HepG2 (cell line): ENCODE measurements around the gene ARL16. TPM values are rescaled to one million over a fixed set of nuclear protein-coding genes. Genes with fewer than 3 reads are reported as not detected.

Experiments used
- ARNT2 ChIP-seq: sonication (generic); formaldehyde crosslinking; IDR thresholded peaks from 2 replicates; pipeline ENCODE4 v1.8.0; 2022; ENCODE audit warnings: mild to moderate bottlenecking, low read depth, missing genetic modification reagents, moderate library complexity
- ATF4 ChIP-seq, 2 experiments: fragments of 450-650 bp in 1 of 2; sonication (generic) in 1 of 2; formaldehyde crosslinking; IDR thresholded peaks; 2 replicates each; pipeline versions ENCODE4 v1.5.0 to v1.8.0; 2020 to 2022; ENCODE audit warnings: mild to moderate bottlenecking in 1 of 2, missing genetic modification reagents in 1 of 2
- BHLHE40 ChIP-seq: IDR thresholded peaks from 2 replicates; pipeline ENCODE4 v1.6.1; 2011; ENCODE audit warnings: low read length, improper control_type of control experiment
- CREB3 ChIP-seq: sonication (generic); formaldehyde crosslinking; IDR thresholded peaks from 2 replicates; pipeline ENCODE4 v1.5.0; 2020; ENCODE audit warnings: missing genetic modification reagents
- HNRNPLL ChIP-seq: fragments of 200-400 bp; formaldehyde crosslinking; IDR thresholded peaks from 2 replicates; pipeline ENCODE4 v1.6.1; 2017; ENCODE audit warnings: mild to moderate bottlenecking, low read depth, low read length; ENCODE audit not compliant: poor library complexity, severe bottlenecking
- JUNB ChIP-seq: sonication (generic); formaldehyde crosslinking; IDR thresholded peaks from 2 replicates; pipeline ENCODE4 v1.8.0; 2022; ENCODE audit warnings: missing genetic modification reagents, mild to moderate bottlenecking, borderline replicate concordance
- KDM3A ChIP-seq: IDR thresholded peaks from 2 replicates; pipeline ENCODE4 v1.6.1; 2018; ENCODE audit warnings: low read depth, missing compliant biosample characterization
- KDM4B ChIP-seq: sonication (generic); formaldehyde crosslinking; IDR thresholded peaks from 2 replicates; pipeline ENCODE4 v1.4.0; 2020; ENCODE audit warnings: missing genetic modification reagents
- NAIF1 ChIP-seq: sonication (generic); formaldehyde crosslinking; IDR thresholded peaks from 2 replicates; pipeline ENCODE4 v1.5.0; 2020; ENCODE audit warnings: mild to moderate bottlenecking, missing genetic modification reagents, borderline replicate concordance
- NFAT5 ChIP-seq: sonication (generic); formaldehyde crosslinking; IDR thresholded peaks from 2 replicates; pipeline ENCODE4 v1.4.0; 2020; ENCODE audit warnings: missing genetic modification reagents
- NFIC ChIP-seq: IDR thresholded peaks from 2 replicates; pipeline ENCODE4 v1.6.1; 2012; ENCODE audit warnings: mild to moderate bottlenecking, low read length, inconsistent platforms
- NFYB ChIP-seq: sonication (generic); formaldehyde crosslinking; IDR thresholded peaks from 2 replicates; pipeline ENCODE4 v1.4.0; 2020; ENCODE audit warnings: missing genetic modification reagents
- NR1H2 ChIP-seq: sonication (generic); formaldehyde crosslinking; IDR thresholded peaks from 2 replicates; pipeline ENCODE4 v1.8.1; 2022; ENCODE audit warnings: low read depth, missing genetic modification reagents, borderline replicate concordance
- SIN3B ChIP-seq: fragments of 150-350 bp; IDR thresholded peaks from 2 replicates; pipeline ENCODE4 v1.6.1; 2014; ENCODE audit warnings: low read length
- TGIF2 ChIP-seq: IDR thresholded peaks from 2 replicates; pipeline ENCODE4 v1.6.1; 2016; ENCODE audit warnings: control low read depth, missing compliant biosample characterization
- ZFP36L1 ChIP-seq: sonication (generic); formaldehyde crosslinking; IDR thresholded peaks from 2 replicates; pipeline ENCODE4 v1.8.0; 2022; ENCODE audit warnings: mild to moderate bottlenecking, missing genetic modification reagents, moderate library complexity
- ZMYM3 ChIP-seq: sonication (generic); formaldehyde crosslinking; IDR thresholded peaks from 2 replicates; pipeline ENCODE4 v1.5.1; 2020; ENCODE audit warnings: mild to moderate bottlenecking, missing genetic modification reagents
- ZNF10 ChIP-seq: sonication (generic); formaldehyde crosslinking; IDR thresholded peaks from 2 replicates; pipeline ENCODE4 v1.4.0; 2020; ENCODE audit warnings: mild to moderate bottlenecking, low read depth, missing genetic modification reagents, borderline replicate concordance
- ZNF101 ChIP-seq: sonication (generic); formaldehyde crosslinking; IDR thresholded peaks from 2 replicates; pipeline ENCODE4 v1.4.0; 2020; ENCODE audit warnings: mild to moderate bottlenecking, low read depth, missing genetic modification reagents, borderline replicate concordance
- ZNF17 ChIP-seq: sonication (generic); formaldehyde crosslinking; IDR thresholded peaks from 2 replicates; pipeline ENCODE4 v1.5.0; 2020; ENCODE audit warnings: mild to moderate bottlenecking, missing genetic modification reagents
- ZNF878 ChIP-seq: sonication (generic); formaldehyde crosslinking; IDR thresholded peaks from 2 replicates; pipeline ENCODE4 v1.8.1; 2023; ENCODE audit warnings: mild to moderate bottlenecking, missing genetic modification reagents, moderate library complexity
- polyA plus RNA-seq, 8 experiments: library from polyadenylated mRNA; depleted of rRNA in 3 of 8; stranded (reverse) in 7 of 8; unstranded in 1 of 8; fragments of >200 nt; fragmentation: Illumina TruSeq in 4 of 8; extraction: Trizol in 4 of 8; gene quantifications; 2 replicates each; pipeline versions ENCODE4 v1.2.1 to v1.2.3, GENCODE V29; 2011 to 2016; ENCODE audit warnings: low read depth in 4 of 8, missing spikeins in 1 of 8, mixed read lengths in 1 of 8; ENCODE audit not compliant: insufficient read depth in 1 of 8
- total RNA-seq, 5 experiments: library from RNA; depleted of rRNA; stranded (reverse); fragments of >200 nt; fragmentation: Illumina TruSeq; extraction: Trizol; gene quantifications; 2 replicates each; pipeline ENCODE4 v1.2.3, GENCODE V29; 2016; ENCODE audit warnings: low read depth in 1 of 5

Gene ARL16
- total and polyA plus RNA-seq, 2 of the 13 experiments (the other 11 are each of a cell fraction or from before 2014, with no cell fraction given): 20.8 to 30.8 TPM

- TF ChIP-seq NAIF1 (CRISPR knock-in tag) (0 out of 2 replicates have a peak, but pooled peaks have one; percentile 67), HNRNPLL (peak; percentile 86), NFYB (peak; percentile 65; the same call in 1 of the 2 replicates), TGIF2 (CRISPR knock-in tag) (peak; percentile 54; the same call in 1 of the 2 replicates), NFIC (no peak), ZNF878 (CRISPR knock-in tag) (no peak), JUNB (CRISPR knock-in tag) (0 out of 2 replicates have a peak, but pooled peaks have one; percentile 27), NFAT5 (CRISPR knock-in tag) (no peak), KDM4B (CRISPR knock-in tag) (peak; percentile 96), ATF4 (CRISPR knock-in tag; IDR thresholded peaks at IDR 0.05) (peak in 1 of 2 experiments; percentile 86; a peak in 2 of 4 replicates), ZFP36L1 (CRISPR knock-in tag) (peak; percentile 94), SIN3B (peak; percentile 60; the same call in 1 of the 2 replicates), ZMYM3 (CRISPR knock-in tag) (no peak), BHLHE40 (no peak), KDM3A (CRISPR knock-in tag) (peak; percentile 95), ZNF17 (CRISPR knock-in tag) (peak; percentile 49; the same call in 1 of the 2 replicates), ZNF101 (CRISPR knock-in tag) (no peak), NR1H2 (CRISPR knock-in tag) (0 out of 2 replicates have a peak, but pooled peaks have one; percentile 45), CREB3 (CRISPR knock-in tag) (no peak; the same call in none of the 2 replicates), ZNF10 (no peak), ARNT2 (peak; percentile 99)
Measured at GRCh38 chr17:81702934-81703746, 19.5 kb upstream of the ARL16 start, which contains the start of gene MRPL12 (continued).
